Melanocyte of skin (primary cell): ENCODE measurements around the gene ANKRD34C. TPM values are rescaled to one million over a fixed set of nuclear protein-coding genes. Genes with fewer than 3 reads are reported as not detected.

ENCODE experiments used
- total RNA-seq, 2 donors: library from RNA; depleted of rRNA; stranded (reverse); fragments of >200 nt; gene quantifications; 2 replicates each; pipeline ENCODE4 v1.2.3, GENCODE V29; 2012

Gene ANKRD34C
- total RNA-seq, result not detected

DNA sequence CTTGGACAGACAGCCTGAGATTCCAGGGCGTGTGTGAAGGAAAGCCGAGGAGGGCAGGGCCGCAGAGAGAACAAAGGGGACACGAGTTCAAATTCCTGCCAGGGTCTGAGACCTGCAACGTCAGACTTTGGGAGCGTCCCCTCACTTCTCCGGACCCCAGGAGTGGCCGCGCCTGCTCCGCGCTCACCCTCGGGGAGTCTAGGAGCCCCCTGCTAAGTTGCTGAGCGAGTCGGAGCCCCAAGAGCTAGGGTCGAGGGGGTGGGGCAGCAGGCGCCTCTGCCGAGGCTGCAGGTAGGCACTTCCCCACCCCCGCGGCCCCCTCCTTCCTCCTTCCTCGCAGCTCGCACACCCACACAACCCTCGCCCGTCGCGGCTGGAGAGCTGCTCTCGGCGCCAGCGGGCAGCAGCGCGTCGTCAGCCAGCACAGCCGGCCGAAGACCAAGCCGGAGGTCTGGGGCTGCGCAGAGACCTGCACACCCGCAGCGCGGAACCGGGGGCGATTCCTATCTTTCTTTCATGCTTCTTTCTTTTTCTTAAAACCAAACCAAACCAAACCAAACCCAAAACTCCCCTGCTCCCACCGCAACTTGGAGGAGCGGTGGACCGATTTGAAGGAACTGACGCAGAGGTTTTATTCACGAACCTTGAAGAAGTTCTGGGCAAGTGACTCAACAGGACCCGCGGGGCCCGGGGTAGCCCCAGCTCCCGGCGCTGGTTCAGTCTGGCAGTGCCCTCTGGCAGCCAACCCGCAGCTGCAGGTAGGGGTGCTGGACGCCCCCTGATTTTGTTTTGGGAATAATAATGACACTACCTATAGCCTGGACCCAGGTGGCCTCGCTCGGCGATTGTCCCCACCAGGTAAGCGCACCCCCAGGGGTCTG, at the start of gene ANKRD34C:
Gene ANKRD34C (plus strand): TSS at position 352 of the 881 bp plus-strand sequence. CDS start 10,563 bp downstream, outside the sequence.

GRCh38 chr15:79310985-79311900, 28.7 kb downstream of the ANKRD34C start, which contains the start of gene TMED3:
Gene TMED3 (plus strand): TSS chr15:79311112. CDS start chr15:79311250, 138 bp downstream.

Other genes with a start within 250 kb of the ANKRD34C start
- 1 to 10 TPM in 1 of 2 donors, under 1 TPM in 1; 0.34 to 3.7 TPM for gene RASGRF1, start 191.9 kb upstream of the ANKRD34C start, total RNA-seq
- 100 to 1,000 TPM in 1 of 2 donors, 10 to 100 TPM in 1; 78.1 to 123 TPM for gene TMED3, start 28.4 kb downstream of the ANKRD34C start, total RNA-seq
- gene MINAR1, start 149.6 kb downstream of the ANKRD34C start, total RNA-seq, result 1 to 10 TPM in 1 of 2 donors, under 1 TPM in 1; 1.00 to 1.7 TPM